Ascending aorta (tissue), 2 donors: ENCODE results near the gene IFRD1. TPM values are rescaled to one million over a fixed set of nuclear protein-coding genes. Genes with fewer than 3 reads are reported as not detected.
"Not testable (repeated sequence)": the region's sequence is repeated elsewhere in the genome, so short reads cannot be mapped to it uniquely, and the experiment has no call there.

ENCODE experiments used
- DNase-seq, 2 donors: peaks; one replicate each; pipeline ENCODE4 v3.0.0-alpha.2; 2019; ENCODE audit warnings: low spot score in 2 of 2
- H3K27ac ChIP-seq, 2 donors: fragments of 200-600 bp; sonication (generic); one replicate each; pipeline ENCODE4 v1.5.1; 2016 to 2017; ENCODE audit warnings: mild to moderate bottlenecking in 1 of 2
- H3K27me3 ChIP-seq: fragments of 200-600 bp; sonication (generic); one replicate; pipeline ENCODE4 v1.5.1; 2017
- H3K36me3 ChIP-seq, 2 donors: fragments of 200-600 bp; sonication (generic); one replicate each; pipeline ENCODE4 v1.5.1; 2016
- H3K4me1 ChIP-seq, 2 donors: fragments of 200-600 bp; sonication (generic); one replicate each; pipeline ENCODE4 v1.5.1; 2016 to 2017; ENCODE audit warnings: mild to moderate bottlenecking in 1 of 2
- H3K4me3 ChIP-seq, 2 donors: fragments of 200-600 bp; sonication (generic); one replicate each; pipeline ENCODE4 v1.5.1; 2016 to 2017; ENCODE audit warnings: mild to moderate bottlenecking in 1 of 2
- H3K9me3 ChIP-seq, 2 donors: fragments of 200-600 bp; sonication (generic); one replicate each; pipeline ENCODE4 v1.5.1; 2016
- CTCF ChIP-seq, 3 experiments: fragments of 200-600 bp in 2 of 3; fragments of 450-650 bp in 1 of 3; sonication (generic) in 2 of 3; IDR thresholded peaks; one replicate each; pipeline ENCODE4 v1.5.1; 2016 to 2019; ENCODE audit warnings: antibody characterized with exemption in 3 of 3, mild to moderate bottlenecking in 1 of 3, moderate library complexity in 1 of 3
- intact Hi-C: fragments of 100-400 bp; cut with DNase I; formaldehyde crosslinking; loops from one replicate; pipeline ENCODE4 v1.15.1; 2023
- total RNA-seq: library from RNA; depleted of rRNA; stranded (reverse); fragments of >200 nt; gene quantifications from one replicate; pipeline ENCODE4 v1.1.0, GENCODE V29; 2016

IFRD1 gene
- total RNA-seq, 1 donor from 2014 or later: 35.1 TPM

- Histone ChIP-seq H3K27me3 (no peaks in the 10 kb centered on the region), H3K4me1 (no peaks in the 10 kb centered on the region), H3K27ac (no peak overlapping the region), H3K9me3 (no peaks in the 10 kb centered on the region), H3K4me3 (no peak overlapping the region), H3K36me3 (no peaks in the 10 kb centered on the region)
- intact Hi-C loops: no loop called here
- no peak for TF ChIP-seq CTCF (IDR thresholded peaks at IDR 0.05)
- DNase-seq: no peak
Observed at GRCh38 chr7:112511451-112512202, 61.4 kb downstream of the IFRD1 start.

- H3K4me3 ChIP-seq: no peak overlapping the region
- intact Hi-C loops: no loop called here
Observed at GRCh38 chr7:112512451-112513210, 62.4 kb downstream of the IFRD1 start.

GRCh38 chr7:112515989-112516388, 65.7 kb downstream of the IFRD1 start:
- intact Hi-C loops: no loop called here
- H3K36me3 ChIP-seq: no peaks in the 10 kb centered on the region
- TF ChIP-seq CTCF (IDR thresholded peaks at IDR 0.05): no peak
- H3K27ac ChIP-seq: no peak overlapping the region
- H3K9me3 ChIP-seq: no peaks in the 10 kb centered on the region
- H3K27me3 ChIP-seq: no peaks in the 10 kb centered on the region
- H3K4me3 ChIP-seq: no peak overlapping the region
- H3K4me1 ChIP-seq: no peaks in the 10 kb centered on the region
- no peak for DNase-seq

More at GRCh38 chr7:112512451-112513210, 62.4 kb downstream of the IFRD1 start:
- TF ChIP-seq CTCF (IDR thresholded peaks at IDR 0.05): no peak
- Histone ChIP-seq H3K27ac (no peak overlapping the region), H3K27me3 (no peaks in the 10 kb centered on the region), H3K4me1 (no peaks in the 10 kb centered on the region), H3K36me3 (no peaks in the 10 kb centered on the region), H3K9me3 (no peaks in the 10 kb centered on the region)
- DNase-seq: no peak

- H3K4me3 ChIP-seq, H3K27me3 ChIP-seq, H3K4me1 ChIP-seq, H3K27ac ChIP-seq, DNase-seq, H3K9me3 ChIP-seq, intact Hi-C loops, H3K36me3 ChIP-seq: not testable (repeated sequence)
Observed at GRCh38 chr7:112516418-112516817, 66.2 kb downstream of the IFRD1 start.

- Histone ChIP-seq H3K9me3 (no peaks in the 10 kb centered on the region), H3K27ac (no peak overlapping the region), H3K36me3 (no peaks in the 10 kb centered on the region), H3K27me3 (no peaks in the 10 kb centered on the region), H3K4me1 (no peaks in the 10 kb centered on the region), H3K4me3 (no peak overlapping the region)
- intact Hi-C loops: no loop called here
- TF ChIP-seq CTCF (IDR thresholded peaks at IDR 0.05): no peak
- no peak for DNase-seq
Observed at GRCh38 chr7:112517487-112517886, 67.2 kb downstream of the IFRD1 start.

GRCh38 chr7:112520787-112521186, 70.5 kb downstream of the IFRD1 start:
- no peak overlapping the region for H3K4me3 ChIP-seq
- no peak for TF ChIP-seq CTCF (IDR thresholded peaks at IDR 0.05)
- no peak overlapping the region for H3K27ac ChIP-seq
- no peaks in the 10 kb centered on the region for H3K9me3 ChIP-seq
- no peaks in the 10 kb centered on the region for H3K4me1 ChIP-seq
- intact Hi-C loops: no loop called here
- no peaks in the 10 kb centered on the region for H3K36me3 ChIP-seq
- DNase-seq: no peak
- no peaks in the 10 kb centered on the region for H3K27me3 ChIP-seq
